Left colon (tissue), 2 donors: ENCODE data around the gene HMGCR. TPM values are rescaled to one million over a fixed set of nuclear protein-coding genes. Genes with fewer than 3 reads are reported as not detected.

Experiments
- ATAC-seq: fragments of 200-7000 bp; cut with Tn5 transposase; one replicate; pipeline ENCODE4 v1.9.1; 2020; ENCODE audit warnings: mild to moderate bottlenecking, moderate library complexity
- DNase-seq, 2 donors: peaks; one replicate each; pipeline ENCODE4 v3.0.0-alpha.2; 2020
- intact Hi-C, 2 donors: fragments of 100-400 bp; cut with DNase I in 1 of 2; cut with micrococcal nuclease in 1 of 2; formaldehyde crosslinking; loops; one replicate each; pipeline versions ENCODE4 v1.11.2 to v1.14.0; 2022; cut with DNase I, micrococcal nuclease
- total RNA-seq, 2 donors: library from RNA; stranded (reverse); fragmentation: NEBNext Ultra II Directional; extraction: Animal tissue kit (Norgen Biotek cat#: 25700); gene quantifications; one replicate each; pipeline ENCODE4 v1.2.1, GENCODE V29; 2021
- donor health status: DM: no; HTN: no; CAD: no.
- donor health status: DM: yes; HTN: yes; CAD: no.

The HMGCR gene
- total RNA-seq, 2 donors from 2014 or later, result 182 to 293 TPM

DNA sequence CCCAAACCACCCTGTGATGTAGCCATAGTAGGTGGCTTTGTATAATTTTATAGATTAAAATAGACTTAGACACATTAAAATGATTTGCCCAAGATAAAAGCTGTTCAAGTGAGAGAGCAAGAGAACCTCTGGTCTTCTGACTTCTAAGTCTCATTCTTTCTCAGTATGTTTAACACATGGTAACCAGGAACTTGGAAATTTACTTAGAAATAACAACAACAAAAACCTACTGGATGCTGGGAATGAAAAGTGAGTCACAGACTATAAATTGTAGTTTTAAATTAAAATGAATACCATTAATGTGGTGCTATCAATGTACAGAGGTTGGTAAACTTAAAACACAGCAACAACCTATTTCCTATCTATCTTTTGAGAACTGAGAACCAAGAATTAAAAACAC lies 30.4 kb downstream of the HMGCR start:
- ATAC-seq (no peak), DNase-seq (no peak)
- intact Hi-C loops, result no loop called here

DNA sequence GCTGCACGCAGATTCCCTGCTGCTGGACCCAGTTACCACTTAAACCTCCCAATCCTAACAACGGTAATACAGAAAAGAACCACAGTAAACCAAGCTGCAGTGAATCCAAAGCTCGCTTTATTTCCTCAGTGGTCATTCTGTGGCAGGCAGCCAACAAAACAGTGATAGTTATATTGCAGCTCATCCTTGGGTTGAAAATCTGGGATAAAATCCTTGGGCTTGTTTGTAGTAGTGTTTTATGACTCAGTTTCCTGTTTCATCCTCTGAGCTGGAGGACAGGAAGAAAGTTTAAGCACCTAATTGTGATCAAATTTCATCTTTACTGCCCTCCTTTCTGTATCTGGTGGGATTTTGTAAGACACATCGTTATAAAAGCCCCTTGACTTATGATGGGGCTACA lies 31.4 kb downstream of the HMGCR start:
- ATAC-seq (no peak), DNase-seq (no peak)
- intact Hi-C loops, result no loop called here

DNA sequence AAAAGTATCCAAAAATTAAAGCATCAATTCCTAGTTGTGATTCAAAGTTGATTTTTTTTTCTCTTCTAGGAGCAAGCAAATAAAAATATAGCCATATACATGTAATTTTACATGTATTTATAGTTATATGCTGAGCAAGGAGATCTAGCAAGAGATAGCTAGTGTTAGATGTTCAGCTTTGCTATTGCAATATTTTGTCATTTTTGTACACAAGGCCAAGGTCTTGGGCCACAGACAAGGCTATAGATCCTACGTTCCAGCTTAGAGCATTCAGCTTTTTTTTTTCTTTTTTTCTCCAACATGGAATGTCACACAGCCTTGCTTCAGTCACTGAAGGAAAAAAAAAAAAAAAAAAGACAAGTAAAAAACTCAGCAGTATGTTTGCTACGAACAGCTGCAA lies 36.8 kb downstream of the HMGCR start:
- no peak for DNase-seq
- intact Hi-C loops, result no loop called here
- no peak for ATAC-seq

DNA sequence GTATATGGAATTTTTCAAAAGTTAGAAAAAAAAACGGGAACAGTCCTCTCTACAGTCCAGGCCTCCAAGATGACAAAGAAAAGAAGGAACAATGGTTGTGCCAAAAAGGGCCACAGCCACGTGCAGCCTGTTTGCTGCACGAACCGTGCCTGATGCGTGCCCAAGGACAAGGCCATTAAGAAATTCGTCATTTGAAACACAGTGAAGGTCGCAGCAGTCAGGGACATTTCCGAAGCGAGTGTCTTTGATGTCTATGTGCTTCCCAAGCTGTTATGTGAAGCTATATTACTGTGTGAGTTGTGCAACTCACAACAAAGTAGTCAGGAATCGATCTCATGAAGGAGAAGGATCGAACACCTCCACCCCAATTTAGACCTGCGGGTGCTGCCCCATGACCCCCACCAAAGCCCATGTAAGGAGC lies 37.4 kb downstream of the HMGCR start:
- no peak for DNase-seq
- ATAC-seq, result no peak
- intact Hi-C loops, result no loop called here

DNA sequence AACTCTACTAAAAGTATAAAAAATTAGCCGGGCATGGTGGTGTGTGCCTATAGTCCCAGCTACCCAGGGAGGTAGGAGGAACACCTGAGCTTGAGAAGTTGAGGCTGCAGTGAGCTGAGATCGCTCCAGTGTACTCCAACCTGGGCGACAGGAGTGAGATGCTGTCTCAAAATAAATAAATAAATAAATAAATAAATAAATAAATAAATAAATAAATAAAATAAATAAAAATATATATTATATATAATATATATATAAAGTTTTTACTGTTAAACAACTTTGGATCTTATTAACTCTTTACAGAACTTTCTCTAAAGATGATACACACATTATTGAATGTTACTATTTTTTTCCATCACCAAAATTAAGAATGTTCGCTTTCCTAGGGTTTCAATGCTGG lies 38.4 kb downstream of the HMGCR start:
- intact Hi-C loops, result no loop called here
- ATAC-seq (no peak), DNase-seq (no peak)

DNA sequence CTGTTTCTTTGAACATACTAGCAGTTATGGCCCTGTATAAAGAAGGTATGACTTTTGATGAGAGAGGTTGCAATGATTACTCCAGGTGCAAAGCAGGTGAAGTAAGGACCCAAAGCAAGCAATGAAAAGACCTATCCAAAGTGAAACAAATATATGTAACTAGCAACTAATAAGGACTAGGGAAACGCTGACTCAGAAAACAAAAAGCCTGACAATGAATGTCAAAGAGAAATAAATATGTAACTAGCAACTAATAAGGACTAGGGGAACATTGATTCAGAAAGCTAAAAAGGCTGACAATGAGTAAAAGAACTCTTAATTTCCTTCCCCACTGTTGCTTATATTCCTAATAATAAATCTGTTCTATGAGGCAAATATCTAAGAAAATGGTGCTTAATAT lies 43.1 kb downstream of the HMGCR start:
- intact Hi-C loops, result no loop called here
- DNase-seq, result no peak
- no peak for ATAC-seq

DNA sequence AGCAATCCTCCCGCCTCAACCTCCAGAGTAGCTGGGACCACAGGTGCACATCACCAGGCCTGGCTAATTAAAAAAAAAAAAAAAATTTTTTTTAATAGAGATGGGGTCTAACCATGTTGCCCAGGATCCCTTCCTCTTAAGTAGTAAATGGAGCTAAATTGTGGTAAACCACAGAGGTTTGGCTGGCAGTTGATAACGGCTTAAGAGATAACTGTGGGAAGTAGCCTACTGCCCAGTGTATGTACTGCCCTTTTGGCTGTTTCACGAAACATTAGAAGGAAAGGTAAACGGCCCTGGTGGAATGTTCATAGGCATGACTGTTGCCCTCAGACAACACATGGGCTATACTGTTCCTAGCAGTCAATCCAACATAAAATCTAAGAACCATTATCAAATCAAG lies 44.4 kb downstream of the HMGCR start:
- intact Hi-C loops, result no loop called here
- no peak for ATAC-seq
- DNase-seq, result no peak

DNA sequence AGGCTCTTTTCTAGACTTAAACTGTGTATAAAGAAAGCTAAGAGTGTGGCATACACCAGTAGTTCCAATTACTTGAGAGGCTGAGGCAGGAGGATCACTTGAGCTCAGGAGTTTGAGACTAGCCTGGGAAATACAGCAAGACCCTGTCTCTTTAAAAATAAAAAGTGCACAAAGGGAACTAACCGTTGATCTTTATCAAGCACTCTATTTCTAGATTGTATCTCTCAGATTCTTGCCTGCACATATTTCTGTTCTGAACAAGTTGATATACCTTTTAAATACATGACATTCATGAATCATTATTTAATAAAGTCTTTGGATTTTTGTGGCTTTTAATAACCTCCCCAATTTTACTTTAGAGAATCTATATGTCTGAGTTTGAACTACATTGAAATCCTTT lies 47.2 kb downstream of the HMGCR start:
- DNase-seq, result no peak
- intact Hi-C loops, result no loop called here
- ATAC-seq, result no peak

DNA sequence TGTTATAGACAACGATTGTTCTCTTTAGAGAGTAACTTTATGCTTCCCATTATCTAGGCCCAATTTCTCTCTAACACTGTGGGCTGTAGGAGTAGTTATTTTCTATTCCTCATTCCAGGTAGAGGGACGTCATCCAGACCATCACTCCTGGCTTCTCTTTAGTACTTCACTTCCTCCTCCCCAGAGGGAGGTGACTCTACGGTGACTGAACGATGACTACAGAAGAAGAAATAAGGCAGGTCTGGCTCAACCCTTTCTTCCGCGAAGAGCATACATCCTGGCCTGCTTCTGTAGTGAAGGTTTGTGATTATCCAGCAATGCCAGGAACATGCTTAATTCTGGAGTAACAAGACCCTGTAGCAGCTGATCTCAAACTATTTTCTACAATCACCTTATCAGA lies 50.8 kb downstream of the HMGCR start:
- intact Hi-C loops, result no loop called here
- ATAC-seq, result no peak
- DNase-seq, result no peak

DNA sequence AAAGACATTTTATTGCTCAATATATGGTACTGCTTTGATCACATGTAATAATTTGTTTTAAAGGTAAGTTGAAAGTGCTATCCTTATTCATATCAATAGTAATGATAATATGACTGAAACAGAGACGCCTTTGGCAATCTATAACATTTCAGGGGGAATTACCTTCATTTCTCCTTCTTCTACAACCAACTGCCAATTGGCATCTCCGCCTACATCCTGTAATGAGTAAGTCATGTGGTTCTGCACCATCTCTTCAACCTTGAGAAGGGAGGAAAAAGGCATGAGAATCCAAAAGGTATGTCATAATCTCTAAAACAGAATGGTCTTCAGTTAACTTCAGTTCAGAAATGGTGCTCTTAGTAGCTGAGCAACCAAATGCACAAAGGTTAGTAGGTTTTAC lies 52.4 kb downstream of the HMGCR start:
- DNase-seq, result no peak
- intact Hi-C loops, result no loop called here
- ATAC-seq, result no peak

DNA sequence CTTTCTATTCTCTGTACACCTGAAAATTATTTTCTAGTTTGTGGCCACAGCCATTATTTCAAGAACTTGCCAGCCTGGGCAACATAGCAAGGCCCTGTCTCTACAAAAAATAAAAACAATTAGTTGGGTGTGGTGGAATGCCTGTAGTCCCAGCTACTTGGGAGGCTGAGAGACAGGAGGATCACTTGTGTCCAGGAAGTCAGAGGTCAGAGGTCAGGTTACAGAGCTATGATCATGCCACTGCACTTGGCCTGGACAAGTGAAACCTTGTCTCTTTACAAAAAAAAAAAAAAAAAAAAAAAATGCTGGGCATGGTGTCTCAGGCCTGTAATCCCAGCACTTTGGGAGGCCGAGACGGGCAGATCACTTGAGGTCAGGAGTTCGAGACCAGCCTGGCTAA lies 58.3 kb downstream of the HMGCR start:
- intact Hi-C loops, result no loop called here
- ATAC-seq, result no peak

DNA sequence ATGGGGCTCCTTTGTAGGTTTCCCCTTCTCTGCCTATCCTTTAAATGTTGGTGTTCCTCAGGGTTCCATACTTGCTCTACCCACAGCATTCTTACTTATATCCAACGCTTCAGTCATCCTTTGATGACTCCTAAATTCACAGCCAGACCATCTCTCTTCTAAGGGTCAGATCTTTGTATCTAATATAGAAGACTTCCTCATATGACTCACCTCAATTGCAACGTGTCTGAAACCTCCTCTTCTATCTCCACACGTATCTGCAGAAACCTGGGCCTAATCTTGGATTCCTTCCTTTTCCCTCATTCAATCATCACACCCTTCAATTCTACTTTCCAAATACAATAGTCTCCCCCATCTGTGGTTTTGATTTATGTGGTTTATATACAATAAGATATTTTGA lies 68.3 kb downstream of the HMGCR start:
- ATAC-seq (peak; percentile 73), DNase-seq (no peak)
- intact Hi-C loops, result no loop called here

More for the DNA sequence above, 58.3 kb downstream of the HMGCR start:
- no peak for DNase-seq

Other genes starting within 250 kb of the HMGCR start
- gene ANKRD31, start 100.3 kb upstream of the HMGCR start, total RNA-seq, result under 1 TPM in 1 of 2 donors, not detected in 1; 0.11 TPM
- gene CERT1, start 174.4 kb downstream of the HMGCR start, total RNA-seq, result 10 to 100 TPM; 35.9 to 41.2 TPM
- gene POLK, start 174.7 kb downstream of the HMGCR start, total RNA-seq, result 10 to 100 TPM; 13.8 to 16.3 TPM